Spleen (tissue), 11 donors: ENCODE data around the gene HNRNPA2B1. TPM values are rescaled to one million over a fixed set of nuclear protein-coding genes. Genes with fewer than 3 reads are reported as not detected.

Experiments
- DNase-seq: peaks from one replicate; pipeline ENCODE4 v3.0.0-alpha.2; 2020
- H3K27ac ChIP-seq, 8 donors: fragments of 200-600 bp; sonication (generic) in 7 of 8; 1 replicate in 4 of 8; 2 replicates in 4 of 8; pipeline versions ENCODE4 v1.5.0 to v1.8.0; 2016 to 2021; ENCODE audit warnings: inconsistent platforms in 4 of 8, mild to moderate bottlenecking in 4 of 8, moderate library complexity in 1 of 8
- H3K27me3 ChIP-seq, 7 donors: fragments of 200-600 bp; sonication (generic) in 6 of 7; replicated peaks in 1 of 7; 1 replicate in 4 of 7; 2 replicates in 3 of 7; pipeline versions ENCODE4 v1.5.0 to v1.8.0; 2016 to 2021; ENCODE audit warnings: inconsistent platforms in 3 of 7, mild to moderate bottlenecking in 1 of 7
- H3K36me3 ChIP-seq, 6 donors: fragments of 200-600 bp; sonication (generic) in 5 of 6; 1 replicate in 4 of 6; 2 replicates in 2 of 6; pipeline versions ENCODE4 v1.5.0 to v1.8.0; 2016 to 2021; ENCODE audit warnings: inconsistent platforms in 2 of 6
- H3K4me1 ChIP-seq, 6 donors: fragments of 200-600 bp; sonication (generic) in 5 of 6; 1 replicate in 3 of 6; 2 replicates in 3 of 6; pipeline versions ENCODE4 v1.5.0 to v1.8.0; 2016 to 2021; ENCODE audit warnings: inconsistent platforms in 3 of 6
- H3K4me3 ChIP-seq, 8 donors: fragments of 200-600 bp; sonication (generic) in 7 of 8; 1 replicate in 4 of 8; 2 replicates in 4 of 8; pipeline versions ENCODE4 v1.5.0 to v1.8.0; 2016 to 2021; ENCODE audit warnings: inconsistent platforms in 4 of 8, mild to moderate bottlenecking in 4 of 8, moderate library complexity in 2 of 8
- H3K9me3 ChIP-seq, 8 donors: fragments of 200-600 bp; sonication (generic) in 7 of 8; 1 replicate in 4 of 8; 2 replicates in 4 of 8; pipeline versions ENCODE4 v1.5.0 to v1.8.0; 2016 to 2021; ENCODE audit warnings: inconsistent platforms in 4 of 8
- CTCF ChIP-seq, 11 experiments: fragments of 200-600 bp in 7 of 11; fragments of 450-650 bp in 4 of 11; sonication (generic) in 4 of 11; IDR thresholded peaks in 8 of 11; conservative IDR thresholded peaks in 3 of 11; 1 replicate in 7 of 11; 2 replicates in 4 of 11; pipeline versions ENCODE4 v1.4.0 to v1.8.0; 2016 to 2021; ENCODE audit warnings: antibody characterized with exemption in 11 of 11, inconsistent platforms in 4 of 11, mild to moderate bottlenecking in 1 of 11
- POLR2A ChIP-seq, 3 donors: fragments of 450-650 bp; IDR thresholded peaks; one replicate each; pipeline ENCODE4 v1.5.1; 2017; ENCODE audit warnings: antibody characterized with exemption in 3 of 3, mild to moderate bottlenecking in 1 of 3
- POLR2AphosphoS5 ChIP-seq, 3 donors: sonication (generic); formaldehyde crosslinking; IDR thresholded peaks; one replicate each; pipeline ENCODE4 v1.5.1; 2017; ENCODE audit warnings: antibody characterized with exemption in 3 of 3
- WGBS, 5 donors: extraction: QIAGEN DNeasy Blood & Tissue Kit in 3 of 5; methylation state at CpG; one replicate each; pipeline versions ENCODE4 v1.1.5 to v1.1.7; 2013 to 2018; 5-methylcytosine and 5-hydroxymethylcytosine counted together
- intact Hi-C: fragments of 100-400 bp; cut with DNase I; formaldehyde crosslinking; loops from one replicate; pipeline ENCODE4 v1.15.0; 2023; ENCODE audit warnings: low total_unique reads
- polyA plus RNA-seq, 3 donors: library from polyadenylated mRNA; stranded (reverse); fragments of 200-250 nt; gene quantifications; one replicate each; pipeline ENCODE4 v1.2.1, GENCODE V29; 2013
- total RNA-seq, 7 donors: library from RNA; depleted of rRNA in 3 of 7; stranded (reverse); fragments of >200 nt in 3 of 7; fragmentation: NEBNext Ultra II Directional in 4 of 7; extraction: Animal tissue kit (Norgen Biotek cat#: 25700) in 4 of 7; gene quantifications; one replicate each; pipeline versions ENCODE4 v1.1.0 to v1.2.1, GENCODE V29; 2016 to 2021
- donor health status: healthy with polysubstance abuse.
- donor health status: DM: no; HTN: no; CAD: no; lungs with moderate emphysema.
- donor health status: DM: no; HTN: no; CAD: no.
- donor health status: Bipolar disorder and iron deficiency.
- donor health status: healthy.
- donor health status: DM: no; HTN: no; CAD: no.
- donor health status: DM: yes; HTN: yes; CAD: no.

Gene HNRNPA2B1
- total and polyA plus RNA-seq, 10 donors: 267 to 690 (median 458) TPM

- 91 to 100% (median 93%) methylated on average over 1 of the region's 1 CpG for WGBS, 5 donors
- no peak for TF ChIP-seq POLR2A (IDR thresholded peaks at IDR 0.05)
- no peak for TF ChIP-seq CTCF (IDR thresholded peaks at IDR 0.05 in 8 of 11, conservative IDR thresholded peaks at IDR 0.05 in 3 of 11)
- no peak for TF ChIP-seq POLR2AphosphoS5 (IDR thresholded peaks at IDR 0.05)
- H3K4me1 ChIP-seq: peaks cover 0 to 33% (median 0%) of the 10 kb centered on the region in 6 donors
- intact Hi-C loops: no loop called here
- H3K9me3 ChIP-seq: no peaks in the 10 kb centered on the region
- H3K4me3 ChIP-seq: no peak overlapping the region
- DNase-seq: no peak
- H3K27ac ChIP-seq: no peak overlapping the region
- peaks cover 0 to 15% (median 0%) of the 10 kb centered on the region in 7 donors for H3K27me3 ChIP-seq
- H3K36me3 ChIP-seq: no peaks in the 10 kb centered on the region
Measured at GRCh38 chr7:26140380-26140779, 60.2 kb downstream of the HNRNPA2B1 start.

Other genes with a start within 250 kb of the HNRNPA2B1 start
- gene NFE2L3, start 48.5 kb downstream of the HNRNPA2B1 start, total RNA-seq: 10 to 100 TPM in 4 of 7 donors, 1 to 10 TPM in 3; 6.2 to 12.7 (median 10.1) TPM
- 1 to 10 TPM; 4.9 to 6.5 (median 5.9) TPM for gene NFE2L3, start 48.5 kb downstream of the HNRNPA2B1 start, polyA plus RNA-seq
- gene CBX3, start 999 bp upstream of the HNRNPA2B1 start, total RNA-seq: 100 to 1,000 TPM in 3 of 7 donors, 10 to 100 TPM in 4; 87.3 to 114 (median 95.4) TPM
- 100 to 1,000 TPM; 125 to 146 (median 133) TPM for gene CBX3, start 999 bp upstream of the HNRNPA2B1 start, polyA plus RNA-seq
- 10 to 100 TPM; 31.0 to 46.3 (median 42.1) TPM for gene SNX10, start 91.1 kb upstream of the HNRNPA2B1 start, total RNA-seq
- gene SNX10, start 91.1 kb upstream of the HNRNPA2B1 start, polyA plus RNA-seq: 10 to 100 TPM; 20.8 to 38.6 (median 28.6) TPM